Heart left ventricle (tissue), 16 donors: Measurements from ENCODE around the gene TCF4. TPM values are rescaled to one million over a fixed set of nuclear protein-coding genes. Genes with fewer than 3 reads are reported as not detected.

Experiments
- ATAC-seq, 4 donors: fragments of 200-7000 bp; cut with Tn5 transposase; one replicate each; pipeline ENCODE4 v1.9.1; 2020 to 2022; ENCODE audit warnings: moderate library complexity in 4 of 4, mild to moderate bottlenecking in 3 of 4, moderate number of reproducible peaks in 1 of 4
- DNase-seq, 5 donors: peaks; one replicate each; pipeline ENCODE4 v3.0.0-alpha.2; 2020
- H3K27ac ChIP-seq, 12 donors: fragments of 200-600 bp; sonication (generic) in 4 of 12; one replicate each; pipeline versions ENCODE4 v1.5.0 to v1.8.0; 2016 to 2022; ENCODE audit warnings: mild to moderate bottlenecking in 2 of 12
- H3K27me3 ChIP-seq, 9 donors: fragments of 200-600 bp; sonication (generic) in 2 of 9; one replicate each; pipeline versions ENCODE4 v1.5.1 to v1.8.0; 2016 to 2022; ENCODE audit warnings: mild to moderate bottlenecking in 3 of 9
- H3K36me3 ChIP-seq, 9 donors: fragments of 200-600 bp; sonication (generic) in 2 of 9; one replicate each; pipeline versions ENCODE4 v1.5.0 to v1.8.0; 2018 to 2022; ENCODE audit warnings: mild to moderate bottlenecking in 2 of 9
- H3K4me1 ChIP-seq, 12 donors: fragments of 200-600 bp; sonication (generic) in 4 of 12; one replicate each; pipeline versions ENCODE4 v1.5.0 to v1.8.0; 2016 to 2022; ENCODE audit warnings: mild to moderate bottlenecking in 3 of 12
- H3K4me3 ChIP-seq, 12 donors: fragments of 200-600 bp; sonication (generic) in 4 of 12; one replicate each; pipeline versions ENCODE4 v1.5.0 to v1.8.0; 2017 to 2022; ENCODE audit warnings: mild to moderate bottlenecking in 9 of 12, moderate library complexity in 4 of 12
- H3K9me3 ChIP-seq, 12 donors: fragments of 200-600 bp; sonication (generic) in 4 of 12; one replicate each; pipeline versions ENCODE4 v1.5.0 to v1.8.0; 2016 to 2022; ENCODE audit warnings: mild to moderate bottlenecking in 1 of 12
- CTCF ChIP-seq, 12 donors: fragments of 200-600 bp; sonication (generic) in 4 of 12; IDR thresholded peaks; one replicate each; pipeline versions ENCODE4 v1.5.0 to v1.8.0; 2018 to 2022; ENCODE audit warnings: antibody characterized with exemption in 12 of 12, mild to moderate bottlenecking in 5 of 12
- POLR2A ChIP-seq, 2 donors: fragments of 450-650 bp; IDR thresholded peaks; one replicate each; pipeline ENCODE4 v1.6.1; 2017; ENCODE audit warnings: antibody characterized with exemption in 2 of 2, mild to moderate bottlenecking in 2 of 2, moderate library complexity in 2 of 2
- WGBS, 4 donors: extraction: QIAGEN DNeasy Blood & Tissue Kit in 2 of 4; methylation state at CpG; one replicate each; pipeline versions ENCODE4 v1.1.5 to v1.1.7; 2013 to 2018; 5-methylcytosine and 5-hydroxymethylcytosine counted together
- intact Hi-C, 10 donors: fragments of 100-400 bp; cut with DNase I; formaldehyde crosslinking; loops; one replicate each; pipeline versions ENCODE4 v1.11.1 to v1.14.2; 2022
- polyA plus RNA-seq, 2 donors: library from polyadenylated mRNA; stranded (reverse); fragments of 200-250 nt; gene quantifications; one replicate each; pipeline ENCODE4 v1.2.3, GENCODE V29; 2013
- total RNA-seq, 9 donors: library from RNA; depleted of rRNA in 2 of 9; stranded (reverse); fragments of >200 nt in 2 of 9; fragmentation: NEBNext Ultra II Directional in 3 of 9; extraction: Animal tissue kit (Norgen Biotek cat#: 25700) in 3 of 9; gene quantifications; one replicate each; pipeline versions ENCODE4 v1.1.0 to v1.2.4, GENCODE V29; 2016 to 2023
- donor health status: ischemic (EF 13 %, LVEDD 7.1; RV severe dilation, severe dysfunction).
- donor health status: healthy with polysubstance abuse.
- donor health status: DM: no; HTN: yes; CAD: no.
- donor health status: DM: no; HTN: no; CAD: no.
- donor health status: ischemic (EF 25% LVEDD 6.9; RV normal size, moderate dysfunction).
- donor health status: ischemic (EF 25% LVEDD 5.7; RV mildly dilated, moderate dysfunction).
- donor health status: healthy.
- donor health status: DM: yes; HTN: yes; CAD: no.
- donor health status: ischemic (EF 35%, LVEDD 5.7; RV mildly dilated, moderate dysfunction).
- donor health status: nonischemic (EF 11% LVEDD 7.7; RV severe dilation, severe dysfunction).
- donor health status: DM: yes; HTN: yes; CAD: no.
- donor health status: PGD.
- donor health status: ischemic (EF 29% LVEDD 5.4; RV normal size, mild dysfunction).
- donor health status: nonischemic (EF 23%, LVEDD 6.1; RV moderate dilation, normal function).

Gene TCF4
- total and polyA plus RNA-seq, 11 donors, result 12.8 to 119 (median 71.5) TPM

DNA sequence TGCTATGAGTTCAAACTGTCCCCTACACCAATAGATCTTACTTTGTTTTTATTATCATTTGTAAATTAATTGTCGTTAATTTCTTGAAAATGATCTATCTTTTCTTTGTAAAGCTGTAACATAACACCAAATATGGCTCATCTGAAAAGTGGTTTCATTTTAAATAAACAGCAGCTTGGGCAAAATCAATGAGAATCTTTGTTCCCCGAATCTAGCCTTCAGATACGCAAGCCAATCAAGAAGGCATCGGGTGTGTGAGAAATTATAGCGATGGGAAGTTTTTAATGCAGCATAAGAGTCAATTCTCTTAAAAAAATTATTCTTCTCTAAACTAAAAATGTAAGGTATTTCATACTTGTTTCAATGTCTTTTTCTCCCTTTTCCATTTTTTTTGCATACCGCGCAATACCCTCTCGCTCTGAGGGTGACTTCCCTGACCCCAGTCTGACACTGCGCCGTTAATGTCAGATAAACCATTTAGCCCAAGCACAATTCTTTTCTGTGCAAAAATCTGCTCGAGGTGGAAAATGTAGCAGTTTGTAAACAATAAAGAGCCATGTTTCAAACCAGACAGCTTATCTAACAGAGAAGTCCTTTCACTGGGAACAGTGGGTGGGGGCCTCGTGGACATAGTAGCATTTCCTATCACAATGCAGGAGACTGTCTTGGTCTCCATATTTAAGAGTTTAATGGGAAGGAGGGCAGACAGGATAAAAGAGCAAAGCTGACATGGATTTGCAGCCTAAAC is 129.4 kb downstream of the TCF4 start:
- intact Hi-C loops, result no loop called here
- H3K9me3 ChIP-seq, result no peaks in the 10 kb centered on the region
- no peak for DNase-seq
- H3K27me3 ChIP-seq, result no peaks in the 10 kb centered on the region
- peaks cover 0 to 8% (median 0%) of the 10 kb centered on the region in 12 donors for H3K4me1 ChIP-seq
- H3K4me3 ChIP-seq, result no peak overlapping the region
- ATAC-seq, result no peak
- TF ChIP-seq POLR2A (IDR thresholded peaks at IDR 0.05) (no peak), CTCF (IDR thresholded peaks at IDR 0.05) (no peak)
- WGBS, 4 donors, result 85 to 87% (median 86%) methylated on average over 12 of the region's 12 CpGs
- H3K36me3 ChIP-seq, result peaks cover 0 to 25% (median 7%) of the 10 kb centered on the region in 9 donors
- H3K27ac ChIP-seq, result no peak overlapping the region

DNA sequence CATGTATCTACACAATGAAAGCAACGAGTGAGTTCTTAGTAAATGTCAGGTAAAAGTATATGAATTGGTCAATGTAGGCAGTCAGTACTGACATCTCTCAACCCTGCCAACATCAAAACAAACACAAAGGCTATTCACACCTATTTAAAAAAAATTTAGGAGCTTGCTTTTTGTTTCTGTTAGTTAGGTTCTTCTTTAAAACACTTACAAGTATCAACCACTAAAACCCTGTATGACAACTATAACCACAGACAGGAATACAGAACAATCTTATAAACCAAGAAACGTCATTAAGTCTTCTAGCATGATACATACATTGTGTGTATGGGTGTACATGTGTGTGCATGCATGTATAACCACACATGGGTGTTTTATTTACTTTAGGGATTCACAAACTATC is 131.0 kb downstream of the TCF4 start:
- Histone ChIP-seq H3K4me3 (no peak overlapping the region), H3K9me3 (no peaks in the 10 kb centered on the region), H3K4me1 (peaks cover 0 to 15% (median 2%) of the 10 kb centered on the region in 12 donors), H3K27ac (no peak overlapping the region), H3K36me3 (peaks cover 0 to 19% (median 7%) of the 10 kb centered on the region in 9 donors), H3K27me3 (no peaks in the 10 kb centered on the region)
- no peak for TF ChIP-seq POLR2A (IDR thresholded peaks at IDR 0.05)
- no peak for TF ChIP-seq CTCF (IDR thresholded peaks at IDR 0.05)
- no peak for DNase-seq
- ATAC-seq, result no peak
- intact Hi-C loops, result no loop called here
- WGBS, 4 donors, result 73 to 84% (median 79%) methylated on average over 2 of the region's 2 CpGs

GRCh38 chr18:55455938-55456337 is 132.1 kb downstream of the TCF4 start:
- intact Hi-C loops, result no loop called here
- no peak for DNase-seq
- H3K4me3 ChIP-seq, result no peak overlapping the region
- 86 to 92% (median 91%) methylated on average over 5 of the region's 5 CpGs for WGBS, 4 donors
- peaks cover 0 to 19% (median 5%) of the 10 kb centered on the region in 12 donors for H3K4me1 ChIP-seq
- no peak overlapping the region for H3K27ac ChIP-seq
- no peaks in the 10 kb centered on the region for H3K27me3 ChIP-seq
- no peak for TF ChIP-seq CTCF (IDR thresholded peaks at IDR 0.05)
- no peak for TF ChIP-seq POLR2A (IDR thresholded peaks at IDR 0.05)
- ATAC-seq, result no peak
- peaks cover 0 to 17% (median 7%) of the 10 kb centered on the region in 9 donors for H3K36me3 ChIP-seq
- H3K9me3 ChIP-seq, result no peaks in the 10 kb centered on the region

- H3K27ac ChIP-seq, result no peak overlapping the region
Observed at GRCh38 chr18:55453186-55453585, 134.8 kb downstream of the TCF4 start.

More at GRCh38 chr18:55453186-55453585, 134.8 kb downstream of the TCF4 start:
- intact Hi-C loops, result no loop called here
- ATAC-seq, result no peak
- Histone ChIP-seq H3K9me3 (no peaks in the 10 kb centered on the region), H3K4me3 (no peak overlapping the region), H3K27me3 (no peaks in the 10 kb centered on the region), H3K4me1 (peaks cover 0 to 31% (median 9%) of the 10 kb centered on the region in 12 donors), H3K36me3 (no peaks in the 10 kb centered on the region)
- no peak for TF ChIP-seq POLR2A (IDR thresholded peaks at IDR 0.05)
- no peak for TF ChIP-seq CTCF (IDR thresholded peaks at IDR 0.05)
- no peak for DNase-seq
- 74 to 97% (median 84%) methylated on average over 1 of the region's 1 CpG for WGBS, 4 donors
